ENCODE results near the gene VPS13C. TPM values are rescaled to one million over a fixed set of nuclear protein-coding genes. Genes with fewer than 3 reads are reported as not detected.
"Not testable (repeated sequence)": the region's sequence is repeated elsewhere in the genome, so short reads cannot be mapped to it uniquely, and the experiment has no call there.

Gene VPS13C
- total RNA-seq, 1 donor = 94.6 TPM

DNA sequence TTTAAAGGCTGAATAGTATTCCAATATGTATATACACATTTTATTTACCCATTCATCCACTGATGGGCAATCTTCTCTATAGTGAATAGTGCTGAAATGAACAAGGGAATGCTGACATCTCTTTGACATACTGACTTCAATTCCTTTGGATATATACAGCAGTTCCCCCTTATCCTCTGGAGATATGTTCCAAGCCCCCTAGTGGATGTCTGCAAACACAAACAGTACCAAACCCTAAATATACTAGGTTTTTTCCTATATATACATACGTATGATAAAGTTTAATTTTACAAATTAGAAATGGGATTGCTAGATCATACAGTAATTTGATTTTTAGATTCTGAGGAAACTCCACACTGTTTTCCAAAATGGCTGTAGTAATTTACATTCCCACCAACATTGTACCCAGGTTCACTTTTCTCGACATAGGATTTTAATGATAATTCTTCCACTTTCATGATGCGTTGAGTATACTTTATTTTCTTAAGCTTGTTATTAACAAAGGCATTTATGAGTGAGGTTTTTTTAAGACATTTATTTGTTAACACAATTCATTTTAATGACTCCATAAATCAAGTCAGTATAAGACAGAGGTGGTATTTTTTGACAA lies 38.2 kb downstream of the VPS13C start:
- H3K4me3 ChIP-seq (ENCODE audit: low read depth, low read length) = no peak overlapping the region
- TF ChIP-seq, protein P1, sequence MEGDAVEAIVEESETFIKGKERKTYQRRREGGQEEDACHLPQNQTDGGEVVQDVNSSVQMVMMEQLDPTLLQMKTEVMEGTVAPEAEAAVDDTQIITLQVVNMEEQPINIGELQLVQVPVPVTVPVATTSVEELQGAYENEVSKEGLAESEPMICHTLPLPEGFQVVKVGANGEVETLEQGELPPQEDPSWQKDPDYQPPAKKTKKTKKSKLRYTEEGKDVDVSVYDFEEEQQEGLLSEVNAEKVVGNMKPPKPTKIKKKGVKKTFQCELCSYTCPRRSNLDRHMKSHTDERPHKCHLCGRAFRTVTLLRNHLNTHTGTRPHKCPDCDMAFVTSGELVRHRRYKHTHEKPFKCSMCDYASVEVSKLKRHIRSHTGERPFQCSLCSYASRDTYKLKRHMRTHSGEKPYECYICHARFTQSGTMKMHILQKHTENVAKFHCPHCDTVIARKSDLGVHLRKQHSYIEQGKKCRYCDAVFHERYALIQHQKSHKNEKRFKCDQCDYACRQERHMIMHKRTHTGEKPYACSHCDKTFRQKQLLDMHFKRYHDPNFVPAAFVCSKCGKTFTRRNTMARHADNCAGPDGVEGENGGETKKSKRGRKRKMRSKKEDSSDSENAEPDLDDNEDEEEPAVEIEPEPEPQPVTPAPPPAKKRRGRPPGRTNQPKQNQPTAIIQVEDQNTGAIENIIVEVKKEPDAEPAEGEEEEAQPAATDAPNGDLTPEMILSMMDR (IDR thresholded peaks at IDR 0.05; ENCODE audit: insufficient read depth, low read depth, low read length) = peak; percentile 42
- DNase-seq (ENCODE audit: low read depth) = no peak

DNA sequence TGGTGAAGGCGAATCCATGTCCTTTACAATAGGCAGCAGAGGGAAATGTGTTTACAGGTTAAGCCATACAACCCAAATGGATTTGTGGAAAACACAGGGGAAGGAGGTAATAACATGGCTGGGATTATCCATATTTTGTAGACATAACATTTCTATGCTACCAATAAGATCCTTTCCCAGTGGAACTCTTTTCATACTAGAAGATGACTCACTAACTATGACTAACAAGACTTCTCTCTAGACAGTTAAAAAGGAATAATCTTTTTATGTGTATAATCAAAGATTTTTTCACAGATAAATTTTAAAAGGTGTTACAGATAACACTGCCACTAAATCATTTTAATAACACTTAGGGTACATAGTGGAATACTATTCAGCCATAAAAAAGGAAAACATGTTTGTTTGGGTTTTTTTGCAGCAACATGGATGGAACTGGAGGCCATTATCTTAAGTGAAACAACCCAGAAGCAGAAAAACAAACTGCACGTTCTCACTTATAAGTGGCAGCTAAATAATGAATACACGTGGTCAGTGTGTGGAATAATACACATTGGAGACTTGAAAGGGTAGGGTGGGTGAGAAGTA lies 39.6 kb downstream of the VPS13C start:
- no peak overlapping the region for H3K4me3 ChIP-seq (ENCODE audit: low read depth, low read length)
- TF ChIP-seq, protein P1 (IDR thresholded peaks at IDR 0.05; ENCODE audit: insufficient read depth, low read depth, low read length) = no peak
- DNase-seq (ENCODE audit: low read depth) = no peak

DNA sequence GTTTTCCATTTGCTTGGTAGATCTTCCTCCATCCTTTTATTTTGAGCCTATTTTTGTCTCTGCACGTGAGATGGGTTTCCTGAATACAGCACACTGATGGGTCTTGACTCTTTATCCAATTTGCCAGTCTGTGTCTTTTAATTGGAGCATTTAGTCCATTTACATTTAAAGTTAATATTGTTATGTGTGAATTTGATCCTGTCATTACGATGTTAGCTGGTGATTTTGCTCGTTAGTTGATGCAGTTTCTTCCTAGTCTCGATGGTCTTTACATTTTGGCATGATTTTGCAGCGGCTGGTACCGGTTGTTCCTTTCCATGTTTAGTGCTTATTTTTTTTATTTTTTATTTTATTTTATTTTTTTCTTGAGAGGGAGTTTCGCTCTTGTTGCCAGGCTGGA lies 54.9 kb downstream of the VPS13C start:
- H3K4me3 ChIP-seq (ENCODE audit: low read depth, low read length); DNase-seq (ENCODE audit: low read depth): not testable (repeated sequence)

DNA sequence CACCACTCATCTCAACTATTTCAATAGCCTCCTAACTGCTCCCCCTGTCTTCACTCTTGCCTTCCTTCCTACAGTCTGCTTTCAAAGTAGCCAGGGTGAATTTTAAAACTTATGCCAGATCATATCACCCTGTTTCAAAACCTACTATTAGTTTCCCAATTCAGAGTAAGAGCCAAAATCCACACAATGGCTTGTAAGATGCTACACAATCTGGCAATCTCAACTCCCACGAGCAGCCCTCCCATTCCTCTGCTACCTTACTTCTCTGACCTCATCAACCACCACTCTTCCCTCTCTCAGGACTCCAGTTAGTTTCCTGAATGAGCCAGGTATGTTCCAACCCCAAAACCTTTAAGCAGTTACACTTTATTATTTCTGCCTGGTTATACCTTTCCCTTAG lies 62.5 kb downstream of the VPS13C start:
- H3K4me3 ChIP-seq (ENCODE audit: low read depth, low read length) = no peak overlapping the region
- TF ChIP-seq, protein P1 (IDR thresholded peaks at IDR 0.05; ENCODE audit: insufficient read depth, low read depth, low read length) = no peak
- DNase-seq (ENCODE audit: low read depth) = no peak

DNA sequence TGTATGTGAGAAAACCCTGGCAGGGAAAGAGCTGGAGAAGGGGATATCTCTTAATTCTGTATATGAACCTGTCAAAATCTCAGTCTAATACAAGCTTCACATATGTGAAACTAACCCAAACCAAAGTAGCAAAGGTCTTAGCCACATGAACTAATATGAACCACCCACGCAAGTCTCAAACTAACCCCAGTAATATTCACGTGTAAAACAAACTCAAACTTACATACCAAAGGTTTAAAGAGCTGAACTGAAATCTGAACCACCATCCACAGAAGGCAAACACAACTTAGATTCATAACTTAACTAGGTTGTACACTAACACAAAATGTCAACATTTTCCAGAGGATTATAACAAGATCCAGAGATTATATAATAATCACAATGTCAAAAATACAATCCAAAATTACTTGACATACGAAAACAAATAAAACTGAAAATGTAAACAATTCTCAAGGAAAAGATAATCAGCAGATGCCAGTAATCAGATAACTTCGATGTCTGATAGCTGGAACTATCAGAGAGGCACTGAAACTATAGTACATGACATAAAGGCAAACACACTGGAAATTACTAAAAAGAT lies 64.1 kb downstream of the VPS13C start:
- DNase-seq (ENCODE audit: low read depth) = no peak
- H3K4me3 ChIP-seq (ENCODE audit: low read depth, low read length) = no peak overlapping the region
- TF ChIP-seq, protein P1 (IDR thresholded peaks at IDR 0.05; ENCODE audit: insufficient read depth, low read depth, low read length) = no peak

DNA sequence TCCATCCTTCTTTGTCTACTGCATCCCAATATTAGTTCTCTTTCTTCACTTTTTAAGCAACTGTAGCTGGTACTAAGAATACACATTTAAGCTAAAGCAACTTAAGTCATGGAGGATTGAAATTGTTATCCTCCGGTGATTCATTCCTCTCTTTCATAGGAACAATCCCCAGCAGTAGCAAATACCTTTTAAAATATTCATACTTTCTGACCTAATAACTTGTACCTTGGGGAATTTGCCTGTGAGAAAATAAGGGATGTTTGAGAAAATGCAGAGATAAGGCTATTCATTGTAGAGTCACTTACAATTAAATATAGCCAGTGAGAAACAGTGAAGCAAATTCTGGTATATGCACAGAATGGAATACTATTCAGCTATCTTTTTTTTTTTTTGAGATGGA lies 66.0 kb downstream of the VPS13C start:
- peak; percentile 20 for DNase-seq (ENCODE audit: low read depth)
- no peak overlapping the region for H3K4me3 ChIP-seq (ENCODE audit: low read depth, low read length)
- TF ChIP-seq, protein P1 (IDR thresholded peaks at IDR 0.05; ENCODE audit: insufficient read depth, low read depth, low read length) = no peak

DNA sequence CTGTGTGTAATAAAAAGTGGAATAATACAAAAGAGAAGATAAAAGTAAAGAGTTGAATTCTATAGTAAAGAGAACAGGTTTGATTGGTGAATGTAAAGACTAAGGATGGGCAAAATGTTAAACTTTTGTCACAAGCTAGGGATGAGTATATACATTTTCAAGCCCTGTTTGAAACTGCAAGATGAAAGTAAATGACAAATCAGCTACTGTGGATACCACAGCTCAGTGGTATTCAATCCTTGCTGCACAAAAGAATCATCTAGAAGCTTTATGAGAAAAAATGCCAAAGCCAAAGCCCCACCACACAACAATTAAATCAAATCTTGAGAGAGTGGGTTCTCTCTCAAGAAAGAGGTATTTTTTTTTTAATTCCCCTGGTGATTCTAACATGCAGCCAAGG lies 67.7 kb downstream of the VPS13C start:
- TF ChIP-seq, protein P1 (IDR thresholded peaks at IDR 0.05; ENCODE audit: insufficient read depth, low read depth, low read length) = no peak
- no peak overlapping the region for H3K4me3 ChIP-seq (ENCODE audit: low read depth, low read length)
- no peak for DNase-seq (ENCODE audit: low read depth)
